ENCODE results near the gene ZNF526. TPM values are rescaled to one million over a fixed set of nuclear protein-coding genes. Genes with fewer than 3 reads are reported as not detected.

The ZNF526 gene
- total and polyA plus RNA-seq, 9 of the 15 experiments (the other 6 are each of a cell fraction or from before 2014, with no cell fraction given), result 1.3 to 17.9 (median 6.2) TPM

DNA sequence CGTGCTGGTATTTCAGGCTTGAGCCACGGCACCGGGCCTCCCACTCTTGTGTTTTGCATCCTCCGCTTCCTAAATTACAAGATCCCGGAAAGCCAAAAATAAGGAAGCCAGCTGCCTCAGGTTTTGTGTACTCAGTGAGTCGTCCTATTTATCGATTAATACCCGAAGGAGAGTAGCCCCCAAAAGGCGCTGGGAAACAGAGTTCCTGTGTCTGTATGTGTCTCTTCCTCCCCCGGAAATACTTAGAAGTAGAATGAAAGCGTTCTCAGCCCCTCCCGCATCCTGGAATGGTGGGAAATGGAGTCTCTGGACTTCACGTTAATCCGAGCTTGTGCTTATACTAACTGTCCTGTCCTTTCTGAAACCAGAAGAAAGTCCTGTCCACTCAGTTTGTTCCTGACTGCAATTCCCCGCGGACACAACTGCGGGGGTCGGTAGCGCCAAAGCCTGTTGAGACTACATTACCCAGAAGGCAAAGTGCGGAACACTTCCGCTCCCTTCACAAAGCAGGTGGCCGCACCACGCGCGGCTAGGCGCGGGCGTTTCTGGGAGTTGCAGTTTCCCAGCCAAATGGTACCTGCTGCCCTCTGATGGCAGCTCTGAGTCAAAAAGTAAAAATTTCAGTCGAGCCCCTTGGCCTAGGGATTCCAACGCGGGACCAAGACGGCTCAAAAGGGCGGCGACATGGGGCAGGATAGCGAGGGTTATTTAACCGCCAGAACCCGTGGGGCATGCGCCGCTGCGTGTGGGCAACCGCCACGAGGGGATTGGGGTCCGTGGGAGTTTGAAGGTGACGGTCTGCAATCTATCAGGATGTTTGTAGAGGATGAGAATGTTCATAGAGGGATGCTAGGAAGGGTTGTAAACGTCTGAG lies 24.5 kb downstream of the ZNF526 start (continued):
- TF ChIP-seq MYC (IDR thresholded peaks at IDR 0.05; ENCODE audit: low read depth, low read length) (peak; percentile 96), MYC (CRISPR knock-in tag; IDR thresholded peaks at IDR 0.05; ENCODE audit: borderline replicate concordance, low read depth) (no peak; the same call in none of the 2 replicates), SMAD3 (CRISPR knock-in tag; conservative IDR thresholded peaks at IDR 0.05) (0 out of 2 replicates have a peak, but pooled peaks have one; percentile 71), MECOM (CRISPR knock-in tag; IDR thresholded peaks at IDR 0.05) (no peak), ZNF212 (CRISPR knock-in tag; IDR thresholded peaks at IDR 0.05) (peak; percentile 64; the same call in 1 of the 2 replicates), KAT8 (IDR thresholded peaks at IDR 0.05; ENCODE audit: low read depth) (no peak), ZBED1 (IDR thresholded peaks at IDR 0.05) (no peak; the same call in 1 of the 2 replicates), MTA1 (IDR thresholded peaks at IDR 0.05; ENCODE audit: borderline replicate concordance) (peak; percentile 47; the same call in 1 of the 2 replicates), COPS2 (conservative IDR thresholded peaks at IDR 0.05) (no peak), NCOA1 (IDR thresholded peaks at IDR 0.05; ENCODE audit: low read depth) (no peak), NFE2L1 (tag; IDR thresholded peaks at IDR 0.05; ENCODE audit: borderline replicate concordance, low read depth) (no peak), NR2F6 (CRISPR knock-in tag; IDR thresholded peaks at IDR 0.05) (0 out of 2 replicates have a peak, but pooled peaks have one; percentile 31), POU5F1 (IDR thresholded peaks at IDR 0.05; ENCODE audit: borderline replicate concordance, low read depth, low read length, partially characterized antibody) (peak; percentile 92), HNRNPUL1 (IDR thresholded peaks at IDR 0.05; ENCODE audit: low read length) (no peak), POLR3G (IDR thresholded peaks at IDR 0.05; ENCODE audit: extremely low read depth, insufficient read length, insufficient replicate concordance) (no peak), MCM5 (IDR thresholded peaks at IDR 0.05; ENCODE audit: low read depth) (no peak), CEBPB (tag; IDR thresholded peaks at IDR 0.05) (no peak), STAT5B (CRISPR knock-in tag; IDR thresholded peaks at IDR 0.05) (no peak)
- TF ChIP-seq, protein P1, sequence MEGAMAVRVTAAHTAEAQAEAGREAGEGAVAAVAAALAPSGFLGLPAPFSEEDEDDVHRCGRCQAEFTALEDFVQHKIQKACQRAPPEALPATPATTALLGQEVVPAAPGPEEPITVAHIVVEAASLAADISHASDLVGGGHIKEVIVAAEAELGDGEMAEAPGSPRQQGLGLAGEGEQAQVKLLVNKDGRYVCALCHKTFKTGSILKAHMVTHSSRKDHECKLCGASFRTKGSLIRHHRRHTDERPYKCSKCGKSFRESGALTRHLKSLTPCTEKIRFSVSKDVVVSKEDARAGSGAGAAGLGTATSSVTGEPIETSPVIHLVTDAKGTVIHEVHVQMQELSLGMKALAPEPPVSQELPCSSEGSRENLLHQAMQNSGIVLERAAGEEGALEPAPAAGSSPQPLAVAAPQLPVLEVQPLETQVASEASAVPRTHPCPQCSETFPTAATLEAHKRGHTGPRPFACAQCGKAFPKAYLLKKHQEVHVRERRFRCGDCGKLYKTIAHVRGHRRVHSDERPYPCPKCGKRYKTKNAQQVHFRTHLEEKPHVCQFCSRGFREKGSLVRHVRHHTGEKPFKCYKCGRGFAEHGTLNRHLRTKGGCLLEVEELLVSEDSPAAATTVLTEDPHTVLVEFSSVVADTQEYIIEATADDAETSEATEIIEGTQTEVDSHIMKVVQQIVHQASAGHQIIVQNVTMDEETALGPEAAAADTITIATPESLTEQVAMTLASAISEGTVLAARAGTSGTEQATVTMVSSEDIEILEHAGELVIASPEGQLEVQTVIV (CRISPR knock-in tag; IDR thresholded peaks at IDR 0.05; ENCODE audit: borderline replicate concordance), result no peak
- TF ChIP-seq, protein P2, sequence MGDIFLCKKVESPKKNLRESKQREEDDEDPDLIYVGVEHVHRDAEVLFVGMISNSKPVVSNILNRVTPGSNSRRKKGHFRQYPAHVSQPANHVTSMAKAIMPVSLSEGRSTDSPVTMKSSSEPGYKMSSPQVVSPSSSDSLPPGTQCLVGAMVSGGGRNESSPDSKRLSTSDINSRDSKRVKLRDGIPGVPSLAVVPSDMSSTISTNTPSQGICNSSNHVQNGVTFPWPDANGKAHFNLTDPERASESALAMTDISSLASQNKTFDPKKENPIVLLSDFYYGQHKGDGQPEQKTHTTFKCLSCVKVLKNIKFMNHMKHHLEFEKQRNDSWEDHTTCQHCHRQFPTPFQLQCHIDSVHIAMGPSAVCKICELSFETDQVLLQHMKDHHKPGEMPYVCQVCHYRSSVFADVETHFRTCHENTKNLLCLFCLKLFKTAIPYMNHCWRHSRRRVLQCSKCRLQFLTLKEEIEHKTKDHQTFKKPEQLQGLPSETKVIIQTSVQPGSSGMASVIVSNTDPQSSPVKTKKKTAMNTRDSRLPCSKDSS (IDR thresholded peaks at IDR 0.05; ENCODE audit: low read depth, partially characterized antibody), result no peak
- TF ChIP-seq, protein P3, sequence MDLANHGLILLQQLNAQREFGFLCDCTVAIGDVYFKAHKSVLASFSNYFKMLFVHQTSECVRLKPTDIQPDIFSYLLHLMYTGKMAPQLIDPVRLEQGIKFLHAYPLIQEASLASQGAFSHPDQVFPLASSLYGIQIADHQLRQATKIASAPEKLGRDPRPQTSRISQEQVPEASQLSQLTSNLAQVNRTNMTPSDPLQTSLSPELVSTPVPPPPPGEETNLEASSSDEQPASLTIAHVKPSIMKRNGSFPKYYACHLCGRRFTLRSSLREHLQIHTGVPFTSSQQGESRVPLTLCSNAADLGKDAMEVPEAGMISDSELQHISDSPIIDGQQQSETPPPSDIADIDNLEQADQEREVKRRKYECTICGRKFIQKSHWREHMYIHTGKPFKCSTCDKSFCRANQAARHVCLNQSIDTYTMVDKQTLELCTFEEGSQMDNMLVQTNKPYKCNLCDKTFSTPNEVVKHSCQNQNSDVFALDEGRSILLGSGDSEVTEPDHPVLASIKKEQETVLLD (IDR thresholded peaks at IDR 0.05), result no peak

Measured in K562 (cell line).